GM19035 (cell line): Measurements from ENCODE around the gene LINGO1.
A peak's percentile ranks its signal among the peaks of the same experiment; 100 is the strongest.

Experiments used
- ATAC-seq: cut with Tn5 transposase; IDR thresholded peaks from one replicate; pipeline ENCODE4 v1.9.1; 2021; ENCODE audit not compliant: unreplicated experiment

Gene LINGO1

DNA sequence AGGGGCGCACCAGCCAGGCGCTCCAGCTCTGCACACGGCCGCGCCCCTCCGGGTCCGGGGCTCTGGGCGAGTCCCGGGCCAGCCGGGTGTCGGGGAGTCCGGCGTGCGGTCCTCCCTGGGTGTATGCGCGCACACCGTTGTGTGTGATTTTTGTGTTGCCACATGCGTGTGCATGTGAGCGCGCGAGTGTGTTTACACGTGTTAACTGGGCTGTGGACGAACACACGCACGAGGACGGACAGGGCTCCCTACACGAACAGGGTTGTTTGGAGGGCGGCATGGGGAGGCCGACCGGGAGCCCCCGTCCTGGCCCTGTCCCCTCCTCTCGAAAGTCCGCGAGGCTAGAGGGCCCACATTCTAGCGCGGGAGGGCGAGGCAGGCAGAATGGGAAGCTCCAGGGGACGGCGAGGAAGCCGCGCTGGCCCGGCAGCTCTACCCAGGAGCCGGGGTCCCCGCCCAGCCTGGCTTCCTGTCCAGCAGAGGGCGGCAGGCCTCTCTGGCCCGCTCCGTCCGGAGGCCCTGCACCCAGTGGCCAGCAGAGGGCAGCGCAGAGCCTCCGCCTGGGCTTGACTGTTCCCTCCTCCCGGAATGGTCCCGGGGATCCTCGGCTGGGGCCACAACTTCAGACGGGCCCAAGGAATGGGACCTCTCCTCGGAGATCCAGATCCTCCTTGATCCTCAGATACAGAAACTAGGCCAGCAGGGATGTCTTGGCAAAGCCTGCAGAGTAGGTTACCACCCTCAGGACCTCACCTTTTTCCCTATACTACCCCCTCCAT lies 611 bp upstream of the LINGO1 start:
- peak; percentile 73 for ATAC-seq

DNA sequence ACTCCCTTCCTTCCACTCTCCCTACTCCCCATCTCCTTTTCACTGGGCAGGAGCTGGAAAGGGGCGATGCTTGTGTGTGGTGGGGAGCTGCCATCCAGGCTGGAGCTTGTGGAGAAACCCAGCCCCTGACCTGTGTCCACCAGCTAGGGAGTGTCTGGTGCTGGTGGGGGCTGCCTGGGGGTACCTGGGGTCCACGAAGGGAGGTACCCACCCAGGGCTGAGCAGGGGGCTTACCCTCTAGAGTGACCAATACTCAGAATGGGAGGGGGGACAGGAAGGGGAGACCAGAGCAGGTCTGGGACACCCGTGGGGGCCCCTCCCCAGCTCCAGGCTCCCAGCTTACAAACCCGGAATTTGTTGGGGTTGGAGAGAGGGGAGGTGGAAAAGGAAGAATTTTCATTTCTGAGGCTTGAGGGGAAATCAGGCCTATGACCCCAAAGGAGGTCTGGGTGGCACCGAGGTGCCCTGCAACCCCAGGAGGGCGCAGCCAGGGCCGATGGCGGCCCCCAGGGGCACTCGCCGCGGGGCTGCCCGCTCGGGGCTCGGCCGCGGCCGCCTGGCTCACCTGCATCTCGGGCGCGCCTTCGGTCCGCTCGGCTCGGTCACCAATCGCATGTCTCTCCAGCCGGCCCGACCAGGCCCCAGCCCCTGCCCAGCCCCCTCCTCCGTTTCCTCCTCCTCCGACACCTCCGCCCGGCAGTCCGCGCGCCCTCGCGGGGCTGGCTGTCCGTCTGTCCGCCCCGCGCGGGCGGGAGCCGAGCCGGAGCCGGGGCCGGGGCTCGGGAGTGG lies 773 bp downstream of the LINGO1 start:
- ATAC-seq: no peak

DNA sequence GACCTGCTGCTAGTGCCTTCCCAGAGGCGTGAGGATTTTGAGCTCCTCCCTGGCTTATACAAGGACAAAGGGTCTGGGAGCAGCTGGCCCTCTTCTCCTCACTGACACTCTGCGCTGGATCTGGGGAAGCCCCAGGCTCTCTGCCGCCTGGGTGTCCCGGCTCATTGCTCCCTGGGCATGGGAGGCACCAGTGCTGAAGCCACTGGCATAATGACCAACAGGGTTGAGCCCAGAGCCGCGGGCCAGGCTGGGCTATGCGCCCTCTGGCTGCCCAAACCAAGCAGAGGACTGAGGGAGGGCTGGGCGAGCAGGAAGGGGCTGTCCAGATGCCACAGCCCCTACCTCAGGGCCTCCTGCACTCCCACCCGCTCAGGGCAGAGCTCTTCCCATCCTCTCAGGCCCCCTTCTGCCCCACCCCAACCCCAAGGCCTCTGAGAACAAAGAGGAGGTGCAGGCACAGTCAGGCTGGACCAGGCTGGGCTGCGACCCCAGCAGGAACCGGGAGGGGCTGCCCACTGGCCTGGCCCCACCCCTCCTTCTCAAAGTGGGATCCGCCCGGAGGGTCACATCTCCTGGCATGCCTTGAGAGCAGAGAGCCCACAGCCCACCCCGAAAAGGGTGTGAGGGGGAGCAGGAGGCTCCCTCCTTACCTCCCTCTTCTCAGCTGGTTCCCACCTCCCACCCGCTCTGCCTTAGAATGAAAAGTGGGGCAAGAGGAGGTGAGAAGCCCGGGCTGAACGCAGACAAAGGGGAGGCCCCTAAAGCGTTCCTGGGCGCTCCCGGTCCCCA lies 1.6 kb downstream of the LINGO1 start:
- no peak for ATAC-seq

DNA sequence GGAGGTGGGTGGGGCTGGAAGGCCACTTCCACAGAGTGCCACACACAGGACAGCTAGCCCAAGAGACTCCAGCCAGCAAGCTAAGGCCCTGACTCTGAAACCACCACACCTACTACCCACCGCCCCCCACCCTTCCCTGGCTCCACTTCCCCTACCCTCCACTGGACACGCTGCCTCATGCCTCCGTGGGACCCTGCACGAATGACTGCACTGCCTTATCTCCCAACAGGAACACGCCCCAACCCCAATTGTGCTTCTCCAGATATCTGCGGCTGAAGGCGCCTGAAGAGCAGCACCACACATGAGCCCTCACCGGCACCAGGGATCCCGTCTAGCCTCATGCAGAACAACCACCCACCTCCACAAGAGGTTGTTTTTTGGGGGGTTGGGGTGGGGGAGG lies 2.7 kb downstream of the LINGO1 start:
- ATAC-seq: no peak

DNA sequence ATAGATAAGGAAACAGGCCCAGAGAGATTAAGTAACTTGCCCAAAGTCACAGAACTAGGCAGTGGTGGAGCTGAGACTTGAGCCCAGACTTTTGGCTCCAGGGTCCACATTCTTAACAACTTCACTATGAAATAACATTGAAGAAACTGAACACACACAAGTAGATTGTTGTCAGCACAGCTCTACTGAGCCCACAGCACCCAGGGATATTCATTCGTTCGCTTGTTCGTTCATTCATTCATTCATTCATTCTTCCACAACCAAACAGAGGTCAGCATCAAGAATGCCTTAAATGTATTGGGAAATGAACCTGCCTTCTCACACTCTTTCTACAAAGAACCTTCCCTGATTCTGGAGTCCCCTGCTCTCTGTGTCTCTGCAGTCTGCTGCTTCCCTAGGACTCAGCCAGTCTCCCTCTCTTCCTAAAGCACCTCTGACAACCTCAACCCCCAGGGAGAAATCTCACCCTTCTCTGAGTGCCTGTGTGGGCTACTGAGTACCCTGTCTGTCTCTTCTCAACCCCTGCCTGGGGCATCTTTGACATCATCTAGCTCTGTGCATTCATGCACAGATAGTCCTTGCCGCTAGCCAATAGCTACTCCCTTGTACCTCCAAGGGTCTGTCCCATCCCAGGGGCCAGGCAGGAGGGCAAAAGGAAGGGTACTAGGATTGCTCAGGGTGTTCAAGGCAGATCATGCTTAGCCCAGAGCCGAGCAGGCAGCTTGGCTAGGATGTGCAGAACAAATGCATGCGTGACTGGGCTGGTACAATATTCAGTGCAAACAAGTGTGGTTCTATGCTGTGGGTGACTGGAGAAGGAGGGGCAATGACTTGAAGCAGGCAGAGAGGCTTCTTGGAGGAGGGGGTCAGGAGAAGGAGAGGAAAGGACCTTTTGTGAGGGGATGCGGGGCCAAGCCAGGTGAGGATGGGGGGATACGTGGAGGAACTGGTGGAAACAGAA lies 3.4 kb downstream of the LINGO1 start:
- ATAC-seq: no peak

DNA sequence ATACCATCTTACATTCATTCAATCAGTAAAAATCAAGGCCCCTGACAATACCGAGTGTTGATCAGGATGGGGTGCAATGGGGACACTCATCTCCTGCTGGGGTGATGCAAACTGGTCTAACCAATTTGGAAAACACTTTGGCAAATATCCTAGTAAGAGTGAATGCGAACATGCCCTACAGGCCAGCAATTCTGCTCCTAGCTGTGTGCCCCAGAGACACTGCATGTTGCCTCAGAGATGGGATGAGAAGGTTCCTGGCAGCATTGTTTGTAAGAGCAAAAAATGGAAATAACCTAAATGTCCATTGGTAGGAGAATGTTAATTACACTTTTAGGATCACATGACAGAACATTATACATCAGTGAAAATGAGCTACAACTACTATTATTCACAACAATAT lies 4.7 kb downstream of the LINGO1 start:
- no peak for ATAC-seq

DNA sequence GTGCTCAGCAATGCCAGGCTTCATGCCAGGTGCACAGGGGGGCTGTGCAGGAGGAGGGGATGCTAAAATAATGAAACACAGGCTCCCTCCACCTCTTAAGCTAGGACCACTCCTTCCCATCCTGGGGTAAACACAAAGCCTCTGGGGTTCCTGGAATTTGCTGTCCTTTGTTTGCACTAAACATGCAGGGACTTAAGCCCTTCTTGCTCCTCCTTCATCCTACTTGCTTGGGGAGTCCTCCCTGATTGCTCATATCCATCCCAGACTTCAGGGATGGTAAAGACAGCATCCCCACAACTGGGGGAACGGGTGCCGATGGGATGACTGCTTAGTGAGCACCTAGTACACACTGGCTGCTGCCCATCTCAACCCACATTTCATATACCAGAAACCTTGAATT lies 5.1 kb downstream of the LINGO1 start:
- no peak for ATAC-seq

DNA sequence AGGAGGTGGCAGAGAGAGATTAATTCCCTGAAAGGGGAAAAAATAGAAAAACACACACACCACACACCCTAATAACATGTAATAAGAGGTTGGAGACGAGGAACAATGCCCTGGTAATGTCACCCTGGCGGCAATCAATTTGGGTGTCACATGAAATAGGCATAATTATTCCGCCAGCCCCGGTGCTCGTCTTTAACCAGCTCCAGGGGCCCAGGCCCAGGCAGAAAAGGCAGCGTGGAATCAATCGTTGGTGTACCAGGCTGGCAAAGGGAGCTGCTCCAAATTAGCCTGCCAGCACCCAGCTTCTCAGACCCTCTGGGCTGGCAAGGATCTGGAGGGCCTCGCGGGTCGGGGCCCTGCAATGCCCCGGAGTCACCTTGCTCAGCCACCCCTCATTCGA lies 5.6 kb downstream of the LINGO1 start:
- no peak for ATAC-seq

DNA sequence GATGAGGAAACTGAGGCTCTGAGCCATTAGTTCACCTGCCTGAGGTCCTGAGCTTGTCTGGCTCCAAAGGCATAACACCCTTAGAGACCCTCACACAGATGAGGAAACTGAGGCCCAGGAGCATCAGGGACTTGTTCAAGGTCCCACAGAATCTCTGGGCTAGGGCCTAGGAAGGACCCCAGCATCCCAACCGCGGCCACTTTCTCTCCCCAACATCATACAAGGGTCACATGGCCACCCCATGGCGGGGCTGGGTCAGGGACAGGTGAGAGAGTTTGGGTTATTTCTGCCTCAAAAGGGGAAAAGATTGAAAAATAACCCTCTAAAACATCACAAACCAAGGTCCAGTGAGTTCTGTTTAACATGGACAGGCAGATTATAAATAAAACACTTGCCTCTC lies 6.7 kb downstream of the LINGO1 start:
- no peak for ATAC-seq

DNA sequence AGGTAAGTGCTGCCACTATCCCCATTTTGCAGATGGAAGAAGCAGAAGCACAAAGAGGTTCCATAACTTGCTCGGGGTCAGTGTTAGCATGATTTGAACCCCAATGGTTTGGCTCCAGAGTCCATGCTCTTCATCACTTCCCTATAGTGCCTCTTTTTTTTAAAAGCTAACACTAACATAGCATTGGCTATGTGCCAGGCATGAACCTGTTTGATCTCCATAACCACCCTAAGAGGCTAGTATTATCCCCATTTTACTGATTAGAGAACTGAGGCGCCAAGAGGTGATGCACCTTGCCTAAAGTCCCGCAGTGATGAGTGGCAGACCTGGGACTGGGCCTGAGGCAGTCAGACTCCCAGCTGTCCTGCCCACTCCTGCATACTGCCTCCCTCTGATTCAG lies 7.3 kb downstream of the LINGO1 start:
- ATAC-seq: no peak

DNA sequence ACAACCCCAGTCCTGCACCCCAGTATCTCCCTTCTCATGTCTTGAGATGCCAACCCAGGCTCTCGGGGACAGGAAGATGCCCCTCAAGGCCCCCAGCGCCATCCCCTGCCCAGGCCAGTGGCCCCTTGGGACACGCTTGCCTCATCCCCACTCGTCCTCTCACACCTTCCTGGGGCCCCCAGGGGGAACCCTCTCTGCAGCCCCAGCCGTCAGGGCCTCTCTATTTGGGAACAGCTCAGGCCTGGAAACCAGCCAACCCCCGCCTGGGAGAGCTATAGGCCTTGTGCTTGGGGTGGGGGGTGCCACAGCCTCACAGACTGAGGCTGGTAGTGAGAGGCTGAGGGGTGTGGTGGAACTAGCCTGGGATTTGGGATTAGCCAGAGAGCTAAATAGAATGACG lies 7.8 kb downstream of the LINGO1 start:
- ATAC-seq: no peak

DNA sequence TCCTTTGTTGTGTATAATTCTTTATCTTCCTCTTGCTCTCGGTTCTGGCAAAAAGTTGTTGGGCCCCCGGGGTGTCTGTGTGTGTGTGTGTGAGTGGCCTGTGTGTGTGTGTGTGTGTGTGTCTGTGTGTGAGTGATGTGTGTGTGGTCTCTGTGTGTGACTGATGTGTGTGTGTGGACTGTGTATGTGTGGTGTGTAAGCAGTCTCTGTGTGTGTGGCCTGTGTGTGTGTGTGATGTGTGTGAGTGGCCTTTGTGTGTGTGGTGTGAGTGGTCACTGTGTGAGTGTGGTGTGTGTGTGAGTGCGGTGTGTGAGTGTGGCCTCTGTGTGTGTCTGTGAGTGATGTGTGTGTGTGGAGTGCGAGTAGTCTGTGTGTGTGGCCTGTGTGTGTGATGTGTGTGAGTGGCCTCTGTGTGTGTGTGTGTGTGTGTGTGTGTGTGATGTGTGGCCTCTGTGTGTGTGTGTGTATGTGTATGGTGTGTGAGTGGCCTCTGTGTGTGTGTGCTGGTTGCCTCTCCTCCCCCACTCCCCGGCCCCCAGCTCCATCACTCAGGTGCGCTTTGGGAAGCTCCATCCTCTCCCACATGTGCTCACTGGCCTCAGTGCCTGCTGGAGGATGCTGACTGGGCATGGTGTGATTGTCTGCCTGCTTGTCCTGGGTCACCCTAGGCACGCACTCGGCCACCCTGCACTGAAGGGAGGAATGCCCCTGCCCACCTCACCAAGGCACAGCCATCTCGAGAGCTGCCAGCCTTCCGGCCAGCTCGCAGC lies 8.8 kb downstream of the LINGO1 start:
- ATAC-seq: no peak

DNA sequence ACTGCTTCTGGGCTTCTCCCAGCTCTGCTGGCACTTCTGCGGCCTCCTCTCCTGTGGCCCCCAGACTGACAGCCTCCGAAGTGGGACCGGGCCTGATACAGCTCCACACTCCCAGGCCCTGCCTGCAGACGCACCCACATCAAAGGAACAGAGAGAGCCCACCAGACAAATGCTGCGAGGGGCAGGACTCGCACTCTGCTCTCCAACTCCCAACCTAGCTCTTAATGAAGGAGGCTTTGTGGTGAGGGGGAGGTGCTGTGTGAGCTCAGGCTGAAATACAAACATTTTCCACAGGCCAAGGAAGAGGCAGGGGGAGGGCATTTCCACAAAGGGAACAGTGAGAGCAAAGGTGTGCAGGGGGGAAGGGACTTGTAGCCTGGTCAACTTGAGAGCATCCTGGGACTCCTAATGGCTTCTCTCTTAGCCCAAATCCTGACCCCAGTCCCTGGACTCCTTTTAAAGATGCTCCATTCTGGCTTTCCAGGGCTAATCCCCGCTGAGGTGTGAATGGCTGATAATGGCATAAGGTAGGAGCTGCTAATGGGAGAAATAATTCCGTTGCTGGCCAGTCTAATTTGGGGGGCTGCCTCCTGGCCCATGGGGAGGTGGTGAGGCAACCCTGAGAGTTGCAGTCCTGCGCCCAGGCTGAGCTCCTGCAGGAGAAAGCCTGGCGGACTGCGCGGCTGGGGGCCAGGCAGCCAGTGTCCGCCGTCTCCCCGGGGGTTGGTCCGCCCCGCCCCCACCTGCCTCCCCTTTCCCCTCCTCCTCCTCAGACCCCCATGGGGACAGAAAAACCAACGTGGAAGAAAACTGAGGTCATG lies 9.6 kb downstream of the LINGO1 start:
- ATAC-seq: no peak

DNA sequence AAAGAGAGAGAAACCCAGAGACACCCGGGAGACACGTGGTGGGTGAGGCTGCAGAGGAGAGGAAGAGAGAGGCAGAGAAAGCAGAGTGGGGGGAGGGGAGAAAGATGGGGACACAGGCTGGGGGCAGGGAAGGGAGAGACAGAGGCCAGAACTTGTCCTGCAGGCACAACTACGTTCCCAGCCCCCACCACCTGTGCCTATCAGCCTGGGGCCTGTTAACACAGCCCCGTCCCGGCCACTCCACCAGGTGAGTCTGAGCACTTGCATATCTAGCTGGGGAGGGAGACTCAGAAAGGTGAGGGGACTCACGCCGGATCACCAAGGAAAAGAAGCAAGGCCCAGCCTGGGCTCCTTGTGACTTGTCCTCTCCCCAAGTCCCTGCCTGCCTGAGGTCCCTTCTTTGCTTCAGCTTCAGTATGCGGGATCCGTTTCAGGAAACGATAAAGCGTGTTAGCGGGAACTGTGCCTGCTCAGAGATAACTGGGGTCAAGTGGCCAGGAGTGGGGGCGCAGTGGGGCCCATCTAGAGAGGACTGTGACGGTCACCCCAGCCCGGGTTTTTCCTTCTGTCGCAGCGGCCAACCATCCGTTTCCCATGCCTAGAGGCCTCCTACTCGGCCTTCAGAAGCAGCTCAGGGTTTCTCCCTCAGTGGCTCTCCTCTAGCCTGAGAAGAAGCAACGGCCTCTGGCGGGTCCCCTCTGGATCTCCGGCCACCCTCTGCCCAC lies 10.3 kb downstream of the LINGO1 start:
- no peak for ATAC-seq

DNA sequence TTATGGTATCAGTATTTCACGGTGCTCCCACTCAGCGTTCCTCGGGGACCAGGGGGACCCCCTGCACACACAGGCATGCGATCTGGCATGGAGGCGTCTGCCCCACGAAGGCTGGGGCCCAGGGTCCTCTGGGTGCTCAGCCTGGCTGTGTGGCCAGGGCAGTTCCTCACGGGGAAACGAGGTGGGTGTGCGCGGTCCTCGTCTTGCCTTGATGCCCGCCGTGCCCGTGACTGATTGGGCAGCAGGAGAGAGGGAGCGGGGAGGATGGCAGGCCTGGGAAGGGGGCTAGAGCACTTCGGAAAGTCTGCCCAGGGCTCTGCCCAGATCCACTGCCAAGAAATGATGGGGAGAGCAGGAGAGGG lies 10.9 kb downstream of the LINGO1 start:
- ATAC-seq: no peak

DNA sequence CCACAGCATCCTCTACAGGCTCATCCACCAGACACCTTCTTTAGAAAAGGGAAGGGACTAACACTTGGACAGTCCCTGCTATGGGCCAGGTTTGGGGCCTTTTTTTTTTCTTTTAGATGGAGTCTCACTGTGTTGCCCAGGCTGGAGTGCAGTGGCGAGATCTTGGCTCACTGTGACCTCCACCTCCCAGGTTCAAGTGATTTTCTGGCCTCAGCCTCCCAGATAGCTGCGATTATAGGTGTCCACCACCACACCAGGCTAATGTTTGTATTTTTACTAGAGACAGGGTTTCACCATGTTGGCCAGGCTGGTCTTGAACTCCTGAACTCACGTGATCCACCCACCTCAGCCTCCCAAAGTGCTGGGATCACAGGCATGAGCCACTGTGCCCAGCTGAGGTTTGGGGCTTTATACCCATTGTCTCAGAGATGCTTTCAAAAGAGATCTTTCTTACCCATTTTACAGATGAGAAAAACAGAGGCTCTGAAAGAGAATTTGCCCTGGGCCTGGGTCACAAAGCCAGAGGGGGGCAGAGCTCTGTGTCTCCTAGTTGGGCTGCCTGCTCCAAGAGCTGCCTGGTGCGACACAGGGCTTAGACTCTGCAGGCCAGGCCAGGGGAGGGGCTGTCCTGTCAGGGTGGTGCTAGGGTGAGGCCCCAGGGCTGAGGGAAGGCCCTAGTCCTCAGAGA lies 11.6 kb downstream of the LINGO1 start:
- no peak for ATAC-seq

DNA sequence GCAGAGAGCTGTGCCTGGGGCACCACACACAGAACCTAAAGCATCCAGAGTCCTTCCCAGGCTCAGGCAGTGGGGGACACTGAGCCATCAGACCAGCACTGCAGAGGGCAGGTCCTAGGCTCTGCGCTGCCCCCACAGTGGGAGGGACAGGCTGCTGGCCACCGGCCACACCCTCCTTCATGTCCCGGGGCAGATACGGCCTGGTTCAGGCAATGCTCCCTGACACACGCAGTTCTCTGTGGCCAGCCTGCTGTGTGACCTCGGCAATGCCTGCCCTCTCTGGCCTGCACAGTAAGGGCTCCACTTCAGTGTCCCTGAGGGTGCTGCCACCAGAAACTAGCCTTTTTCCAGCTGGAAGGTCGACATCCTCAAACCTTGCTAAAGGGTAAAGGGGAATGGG lies 12.4 kb downstream of the LINGO1 start:
- no peak for ATAC-seq

DNA sequence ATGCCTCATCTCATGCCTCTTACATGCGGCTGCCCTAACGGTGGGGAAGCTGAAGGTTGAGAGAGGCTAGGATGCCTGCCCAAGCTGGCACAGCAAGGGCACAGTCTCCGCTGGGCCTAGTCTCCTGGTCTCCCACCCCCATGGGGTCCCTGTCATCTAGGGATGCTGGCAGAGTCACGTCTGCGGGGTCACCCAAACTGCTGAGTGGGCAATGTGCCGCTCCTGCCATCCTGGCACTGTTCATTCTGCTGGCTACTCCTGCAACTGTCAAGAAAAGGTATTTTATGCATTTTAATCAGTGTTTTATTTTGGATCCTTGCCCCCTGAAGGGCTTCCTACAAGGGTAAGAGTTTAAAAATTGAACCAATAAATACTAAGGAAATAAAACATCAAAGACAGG lies 12.8 kb downstream of the LINGO1 start:
- ATAC-seq: no peak
